WTC11 (cell line): ENCODE data around the gene PRKN. TPM values are rescaled to one million over a fixed set of nuclear protein-coding genes. Genes with fewer than 3 reads are reported as not detected.

Source experiments
- ATAC-seq: fragments of 200-7000 bp; cut with Tn5 transposase; 2 replicates; pipeline ENCODE4 v1.10.0; 2021; ENCODE audit warnings: mild to moderate bottlenecking, moderate library complexity
- CTCF ChIA-PET: fragments of 300-600 bp; sonication (Branson Sonifier 250); formaldehyde crosslinking; loops from one replicate; lab custom pipeline; 2021; ENCODE audit warnings: antibody characterized with exemption; lab: Charles Lee
- POLR2A ChIA-PET: fragments of 350-600 bp; sonication (Branson Sonifier 250); formaldehyde crosslinking; loops from one replicate; lab custom pipeline; 2021; ENCODE audit warnings: antibody characterized with exemption; lab: Charles Lee
- DNase-seq: peaks from one replicate; pipeline ENCODE4 v3.0.0; 2021; ENCODE audit warnings: low spot score
- H3K27ac Mint-ChIP-seq: 2 replicates; pipeline ENCODE4 v1.8.0; 2021; ENCODE audit warnings: mixed read lengths
- H3K27me3 Mint-ChIP-seq: 2 replicates; pipeline ENCODE4 v1.8.0; 2021; ENCODE audit warnings: low read depth, mild to moderate bottlenecking, moderate library complexity, mixed read lengths
- H3K36me3 Mint-ChIP-seq: 2 replicates; pipeline ENCODE4 v1.8.0; 2021; ENCODE audit warnings: mixed read lengths
- H3K4me1 Mint-ChIP-seq: 2 replicates; pipeline ENCODE4 v1.8.0; 2022; ENCODE audit warnings: mixed read lengths
- H3K4me3 Mint-ChIP-seq: 2 replicates; pipeline ENCODE4 v1.8.0; 2021; ENCODE audit warnings: mild to moderate bottlenecking, moderate library complexity, mixed read lengths
- H3K9me3 Mint-ChIP-seq: 2 replicates; pipeline ENCODE4 v1.8.0; 2021; ENCODE audit warnings: mixed read lengths
- ATF1 ChIP-seq: sonication (generic); formaldehyde crosslinking; IDR thresholded peaks from 2 replicates; pipeline ENCODE4 v1.8.1; 2023; ENCODE audit warnings: mild to moderate bottlenecking, moderate library complexity, missing genetic modification reagents
- ESRRA ChIP-seq: sonication (generic); formaldehyde crosslinking; IDR thresholded peaks from 2 replicates; pipeline ENCODE4 v1.8.1; 2022; ENCODE audit warnings: mild to moderate bottlenecking, missing genetic modification reagents, borderline replicate concordance
- FOXP1 ChIP-seq: sonication (generic); formaldehyde crosslinking; IDR thresholded peaks from 2 replicates; pipeline ENCODE4 v1.8.0; 2022; ENCODE audit warnings: missing genetic modification reagents, mild to moderate bottlenecking, moderate library complexity, borderline replicate concordance
- GRHL2 ChIP-seq: fragments of 250-450 bp; sonication (Bioruptor Pico); IDR thresholded peaks from 2 replicates; pipeline ENCODE4 v1.8.0; 2022; ENCODE audit warnings: mild to moderate bottlenecking, moderate library complexity; ENCODE audit not compliant: insufficient replicate concordance, severe bottlenecking
- IRF2 ChIP-seq: sonication (generic); formaldehyde crosslinking; IDR thresholded peaks from 2 replicates; pipeline ENCODE4 v1.8.0; 2022; ENCODE audit warnings: low read depth, missing genetic modification reagents, borderline replicate concordance
- JUN ChIP-seq: sonication (generic); formaldehyde crosslinking; IDR thresholded peaks from 2 replicates; pipeline ENCODE4 v1.8.0; 2023; ENCODE audit warnings: mild to moderate bottlenecking, missing genetic modification reagents
- NR3C1 ChIP-seq: sonication (generic); formaldehyde crosslinking; conservative IDR thresholded peaks from 2 replicates; pipeline ENCODE4 v1.8.1; 2023; ENCODE audit warnings: low read depth, mild to moderate bottlenecking, missing genetic modification reagents
- ZBTB21 ChIP-seq: sonication (generic); formaldehyde crosslinking; IDR thresholded peaks from 2 replicates; pipeline ENCODE4 v1.8.1; 2023; ENCODE audit warnings: mild to moderate bottlenecking, missing genetic modification reagents, borderline replicate concordance
- total RNA-seq: library from RNA; stranded (reverse); gene quantifications from 3 replicates; pipeline ENCODE4 v1.2.3, GENCODE V29; 2021
- TF ChIP-seq, protein P1 (sequence below): sonication (generic); formaldehyde crosslinking; IDR thresholded peaks from 2 replicates; pipeline ENCODE4 v1.8.1; 2023; ENCODE audit warnings: mild to moderate bottlenecking, missing genetic modification reagents
- TF ChIP-seq, protein P2 (sequence below): sonication (generic); formaldehyde crosslinking; IDR thresholded peaks from 2 replicates; pipeline ENCODE4 v1.8.0; 2023; ENCODE audit warnings: missing genetic modification reagents, mild to moderate bottlenecking, borderline replicate concordance
- TF ChIP-seq, protein P3 (sequence below): sonication (generic); formaldehyde crosslinking; conservative IDR thresholded peaks from 2 replicates; pipeline ENCODE4 v1.8.1; 2022; ENCODE audit warnings: mild to moderate bottlenecking, missing genetic modification reagents
- TF ChIP-seq, protein P4 (sequence below): fragments of 250-450 bp; sonication (Bioruptor Pico); IDR thresholded peaks from 2 replicates; pipeline ENCODE4 v1.8.0; 2021; ENCODE audit warnings: mild to moderate bottlenecking
- TF ChIP-seq, protein P5 (sequence below): fragments of 200-600 bp; IDR thresholded peaks from 2 replicates; pipeline ENCODE4 v1.8.0; 2022; ENCODE audit warnings: antibody characterized with exemption
- TF ChIP-seq, protein P6 (sequence below): fragments of 250-450 bp; sonication (Bioruptor Pico); IDR thresholded peaks from 2 replicates; pipeline ENCODE4 v1.9.0; 2021; ENCODE audit warnings: moderate library complexity, mild to moderate bottlenecking, inconsistent platforms, borderline replicate concordance

The PRKN gene
- total RNA-seq, 1 experiment from 2014 or later = 0.59 TPM

DNA sequence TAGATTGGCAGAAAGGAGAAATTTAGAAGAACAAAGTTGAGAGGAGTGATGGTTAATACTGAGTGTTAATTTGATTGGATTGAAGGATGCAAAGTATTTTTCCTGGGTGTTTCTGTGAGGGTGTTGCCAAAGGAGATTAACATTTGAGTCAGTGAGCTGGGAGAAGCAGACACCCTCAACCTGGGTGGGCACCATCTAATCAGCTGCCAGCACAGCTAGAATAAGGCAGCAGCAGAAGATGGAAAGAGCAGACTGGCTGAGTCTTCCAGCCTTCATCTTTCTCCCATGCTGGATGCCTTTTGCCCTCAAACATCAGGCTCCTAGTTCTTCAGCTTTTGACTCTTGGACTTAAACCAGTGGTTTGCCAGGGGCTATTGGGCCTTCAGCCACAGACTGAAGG, 1016.1 kb downstream of the PRKN start (continued):
- TF ChIP-seq, protein P1, sequence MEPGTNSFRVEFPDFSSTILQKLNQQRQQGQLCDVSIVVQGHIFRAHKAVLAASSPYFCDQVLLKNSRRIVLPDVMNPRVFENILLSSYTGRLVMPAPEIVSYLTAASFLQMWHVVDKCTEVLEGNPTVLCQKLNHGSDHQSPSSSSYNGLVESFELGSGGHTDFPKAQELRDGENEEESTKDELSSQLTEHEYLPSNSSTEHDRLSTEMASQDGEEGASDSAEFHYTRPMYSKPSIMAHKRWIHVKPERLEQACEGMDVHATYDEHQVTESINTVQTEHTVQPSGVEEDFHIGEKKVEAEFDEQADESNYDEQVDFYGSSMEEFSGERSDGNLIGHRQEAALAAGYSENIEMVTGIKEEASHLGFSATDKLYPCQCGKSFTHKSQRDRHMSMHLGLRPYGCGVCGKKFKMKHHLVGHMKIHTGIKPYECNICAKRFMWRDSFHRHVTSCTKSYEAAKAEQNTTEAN (CRISPR knock-in tag) = no peak
- no peak for TF ChIP-seq GRHL2 (CRISPR knock-in tag)

DNA sequence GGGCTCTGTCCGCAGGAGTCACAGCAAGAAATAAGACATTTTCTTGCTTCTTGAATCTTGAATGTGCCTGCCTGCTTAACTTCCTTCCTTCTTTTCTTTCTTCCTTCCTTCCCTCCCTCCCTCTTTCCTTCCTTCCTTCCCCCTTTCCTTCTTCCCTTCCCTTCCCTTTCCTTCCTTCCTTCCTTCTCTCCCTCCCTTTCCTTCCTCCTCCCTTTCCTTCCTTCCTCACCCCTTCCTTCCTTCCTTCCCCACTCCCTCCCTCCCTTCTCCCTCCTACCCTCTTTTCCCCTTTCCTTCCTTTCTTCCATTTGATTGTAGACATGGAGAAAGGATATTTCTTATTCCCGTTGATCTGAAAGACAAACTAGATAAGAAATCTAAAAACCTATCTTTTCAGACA, 1016.9 kb downstream of the PRKN start:
- POLR2A ChIA-PET = no interaction called here
- DNase-seq = no peak
- ATAC-seq = no peak
- Mint-ChIP-seq H3K27ac (no peak overlapping the region), H3K36me3 (no peaks in the 10 kb centered on the region), H3K4me1 (no peaks in the 10 kb centered on the region), H3K9me3 (no peaks in the 10 kb centered on the region), H3K27me3 (no peaks in the 10 kb centered on the region), H3K4me3 (no peak overlapping the region)
- CTCF ChIA-PET = interaction anchor here (2.2 kb wide), 1 partner anchor 292 kb away, joined by 7 read pairs; no protein-coding TSS in a partner anchor
- TF ChIP-seq IRF2 (no peak), ESRRA (no peak)
- TF ChIP-seq, protein P2, sequence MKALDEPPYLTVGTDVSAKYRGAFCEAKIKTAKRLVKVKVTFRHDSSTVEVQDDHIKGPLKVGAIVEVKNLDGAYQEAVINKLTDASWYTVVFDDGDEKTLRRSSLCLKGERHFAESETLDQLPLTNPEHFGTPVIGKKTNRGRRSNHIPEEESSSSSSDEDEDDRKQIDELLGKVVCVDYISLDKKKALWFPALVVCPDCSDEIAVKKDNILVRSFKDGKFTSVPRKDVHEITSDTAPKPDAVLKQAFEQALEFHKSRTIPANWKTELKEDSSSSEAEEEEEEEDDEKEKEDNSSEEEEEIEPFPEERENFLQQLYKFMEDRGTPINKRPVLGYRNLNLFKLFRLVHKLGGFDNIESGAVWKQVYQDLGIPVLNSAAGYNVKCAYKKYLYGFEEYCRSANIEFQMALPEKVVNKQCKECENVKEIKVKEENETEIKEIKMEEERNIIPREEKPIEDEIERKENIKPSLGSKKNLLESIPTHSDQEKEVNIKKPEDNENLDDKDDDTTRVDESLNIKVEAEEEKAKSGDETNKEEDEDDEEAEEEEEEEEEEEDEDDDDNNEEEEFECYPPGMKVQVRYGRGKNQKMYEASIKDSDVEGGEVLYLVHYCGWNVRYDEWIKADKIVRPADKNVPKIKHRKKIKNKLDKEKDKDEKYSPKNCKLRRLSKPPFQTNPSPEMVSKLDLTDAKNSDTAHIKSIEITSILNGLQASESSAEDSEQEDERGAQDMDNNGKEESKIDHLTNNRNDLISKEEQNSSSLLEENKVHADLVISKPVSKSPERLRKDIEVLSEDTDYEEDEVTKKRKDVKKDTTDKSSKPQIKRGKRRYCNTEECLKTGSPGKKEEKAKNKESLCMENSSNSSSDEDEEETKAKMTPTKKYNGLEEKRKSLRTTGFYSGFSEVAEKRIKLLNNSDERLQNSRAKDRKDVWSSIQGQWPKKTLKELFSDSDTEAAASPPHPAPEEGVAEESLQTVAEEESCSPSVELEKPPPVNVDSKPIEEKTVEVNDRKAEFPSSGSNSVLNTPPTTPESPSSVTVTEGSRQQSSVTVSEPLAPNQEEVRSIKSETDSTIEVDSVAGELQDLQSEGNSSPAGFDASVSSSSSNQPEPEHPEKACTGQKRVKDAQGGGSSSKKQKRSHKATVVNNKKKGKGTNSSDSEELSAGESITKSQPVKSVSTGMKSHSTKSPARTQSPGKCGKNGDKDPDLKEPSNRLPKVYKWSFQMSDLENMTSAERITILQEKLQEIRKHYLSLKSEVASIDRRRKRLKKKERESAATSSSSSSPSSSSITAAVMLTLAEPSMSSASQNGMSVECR (CRISPR knock-in tag) = no peak

DNA sequence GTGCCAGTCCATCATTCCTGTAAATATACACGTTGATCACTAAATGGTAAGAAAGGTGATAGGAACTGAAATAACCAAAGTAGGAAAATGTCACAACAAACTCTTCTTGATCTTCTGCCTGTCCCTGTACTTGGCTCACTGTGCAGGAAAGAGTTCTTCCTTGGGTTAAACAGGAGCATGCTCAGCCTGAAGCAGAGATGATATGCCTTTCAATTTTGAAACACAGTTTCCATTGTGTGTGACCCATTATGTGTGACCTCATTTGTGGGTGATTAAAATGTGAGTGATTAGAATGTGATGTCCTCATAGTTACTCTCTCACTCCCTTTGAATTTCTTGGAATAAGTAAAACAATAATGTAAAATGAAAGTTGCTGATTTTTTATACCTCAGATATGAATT, 1026.5 kb downstream of the PRKN start:
- no peaks in the 10 kb centered on the region for H3K36me3 Mint-ChIP-seq
- H3K4me3 Mint-ChIP-seq = no peak overlapping the region
- no peak for ATAC-seq
- no peaks in the 10 kb centered on the region for H3K27me3 Mint-ChIP-seq
- TF ChIP-seq, protein P3, sequence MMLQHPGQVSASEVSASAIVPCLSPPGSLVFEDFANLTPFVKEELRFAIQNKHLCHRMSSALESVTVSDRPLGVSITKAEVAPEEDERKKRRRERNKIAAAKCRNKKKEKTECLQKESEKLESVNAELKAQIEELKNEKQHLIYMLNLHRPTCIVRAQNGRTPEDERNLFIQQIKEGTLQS (CRISPR knock-in tag) = no peak
- TF ChIP-seq ZBTB21 (CRISPR knock-in tag) = no peak
- no peak for TF ChIP-seq ATF1 (CRISPR knock-in tag)
- TF ChIP-seq JUN (CRISPR knock-in tag) = no peak
- TF ChIP-seq NR3C1 = no peak
- TF ChIP-seq, protein P4, sequence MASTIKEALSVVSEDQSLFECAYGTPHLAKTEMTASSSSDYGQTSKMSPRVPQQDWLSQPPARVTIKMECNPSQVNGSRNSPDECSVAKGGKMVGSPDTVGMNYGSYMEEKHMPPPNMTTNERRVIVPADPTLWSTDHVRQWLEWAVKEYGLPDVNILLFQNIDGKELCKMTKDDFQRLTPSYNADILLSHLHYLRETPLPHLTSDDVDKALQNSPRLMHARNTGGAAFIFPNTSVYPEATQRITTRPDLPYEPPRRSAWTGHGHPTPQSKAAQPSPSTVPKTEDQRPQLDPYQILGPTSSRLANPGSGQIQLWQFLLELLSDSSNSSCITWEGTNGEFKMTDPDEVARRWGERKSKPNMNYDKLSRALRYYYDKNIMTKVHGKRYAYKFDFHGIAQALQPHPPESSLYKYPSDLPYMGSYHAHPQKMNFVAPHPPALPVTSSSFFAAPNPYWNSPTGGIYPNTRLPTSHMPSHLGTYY = no peak
- TF ChIP-seq, protein P5, sequence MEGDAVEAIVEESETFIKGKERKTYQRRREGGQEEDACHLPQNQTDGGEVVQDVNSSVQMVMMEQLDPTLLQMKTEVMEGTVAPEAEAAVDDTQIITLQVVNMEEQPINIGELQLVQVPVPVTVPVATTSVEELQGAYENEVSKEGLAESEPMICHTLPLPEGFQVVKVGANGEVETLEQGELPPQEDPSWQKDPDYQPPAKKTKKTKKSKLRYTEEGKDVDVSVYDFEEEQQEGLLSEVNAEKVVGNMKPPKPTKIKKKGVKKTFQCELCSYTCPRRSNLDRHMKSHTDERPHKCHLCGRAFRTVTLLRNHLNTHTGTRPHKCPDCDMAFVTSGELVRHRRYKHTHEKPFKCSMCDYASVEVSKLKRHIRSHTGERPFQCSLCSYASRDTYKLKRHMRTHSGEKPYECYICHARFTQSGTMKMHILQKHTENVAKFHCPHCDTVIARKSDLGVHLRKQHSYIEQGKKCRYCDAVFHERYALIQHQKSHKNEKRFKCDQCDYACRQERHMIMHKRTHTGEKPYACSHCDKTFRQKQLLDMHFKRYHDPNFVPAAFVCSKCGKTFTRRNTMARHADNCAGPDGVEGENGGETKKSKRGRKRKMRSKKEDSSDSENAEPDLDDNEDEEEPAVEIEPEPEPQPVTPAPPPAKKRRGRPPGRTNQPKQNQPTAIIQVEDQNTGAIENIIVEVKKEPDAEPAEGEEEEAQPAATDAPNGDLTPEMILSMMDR = no peak
- TF ChIP-seq FOXP1 = no peak
- TF ChIP-seq, protein P6, sequence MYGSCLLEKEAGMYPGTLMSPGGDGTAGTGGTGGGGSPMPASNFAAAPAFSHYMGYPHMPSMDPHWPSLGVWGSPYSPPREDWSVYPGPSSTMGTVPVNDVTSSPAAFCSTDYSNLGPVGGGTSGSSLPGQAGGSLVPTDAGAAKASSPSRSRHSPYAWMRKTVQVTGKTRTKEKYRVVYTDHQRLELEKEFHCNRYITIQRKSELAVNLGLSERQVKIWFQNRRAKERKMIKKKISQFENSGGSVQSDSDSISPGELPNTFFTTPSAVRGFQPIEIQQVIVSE = no peak
- DNase-seq = no peak
- H3K4me1 Mint-ChIP-seq = no peaks in the 10 kb centered on the region
- ChIA-PET CTCF (interaction anchor here (1.6 kb wide), 1 partner anchor 330 kb away, joined by 3 read pairs; no protein-coding TSS in a partner anchor), POLR2A (no interaction called here)
- H3K9me3 Mint-ChIP-seq = no peaks in the 10 kb centered on the region
- no peak overlapping the region for H3K27ac Mint-ChIP-seq
